HG03457 (cell line): ENCODE measurements around the gene DOK4.
A peak's percentile ranks its signal among the peaks of the same experiment; 100 is the strongest.
"Not testable (repeated sequence)": the region's sequence is repeated elsewhere in the genome, so short reads cannot be mapped to it uniquely, and the experiment has no call there.

Experiments used
- ATAC-seq: cut with Tn5 transposase; IDR thresholded peaks from one replicate; pipeline ENCODE4 v1.9.1; 2021; ENCODE audit warnings: moderate number of reproducible peaks; ENCODE audit not compliant: unreplicated experiment

DOK4 gene

DNA sequence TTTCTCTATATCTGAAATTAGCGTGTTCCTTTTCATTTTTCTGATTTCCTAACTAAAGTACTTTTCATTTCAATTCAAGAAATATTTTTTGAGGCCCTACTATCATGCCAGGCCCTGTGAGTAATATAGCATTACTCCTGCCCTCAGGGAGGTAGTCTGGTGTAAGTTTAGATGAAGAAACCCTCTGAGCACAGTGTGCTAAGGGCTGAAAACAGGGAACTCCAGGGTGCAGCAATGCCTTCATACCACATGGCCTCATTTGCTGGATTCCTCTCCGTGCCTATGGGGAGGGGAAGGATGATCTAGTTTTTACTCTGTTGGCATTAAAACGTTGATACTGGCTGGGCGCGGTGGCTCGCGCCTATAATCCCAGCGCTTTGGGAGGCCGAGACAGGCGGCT, 34.3 kb downstream of the DOK4 start:
- no peak for ATAC-seq

DNA sequence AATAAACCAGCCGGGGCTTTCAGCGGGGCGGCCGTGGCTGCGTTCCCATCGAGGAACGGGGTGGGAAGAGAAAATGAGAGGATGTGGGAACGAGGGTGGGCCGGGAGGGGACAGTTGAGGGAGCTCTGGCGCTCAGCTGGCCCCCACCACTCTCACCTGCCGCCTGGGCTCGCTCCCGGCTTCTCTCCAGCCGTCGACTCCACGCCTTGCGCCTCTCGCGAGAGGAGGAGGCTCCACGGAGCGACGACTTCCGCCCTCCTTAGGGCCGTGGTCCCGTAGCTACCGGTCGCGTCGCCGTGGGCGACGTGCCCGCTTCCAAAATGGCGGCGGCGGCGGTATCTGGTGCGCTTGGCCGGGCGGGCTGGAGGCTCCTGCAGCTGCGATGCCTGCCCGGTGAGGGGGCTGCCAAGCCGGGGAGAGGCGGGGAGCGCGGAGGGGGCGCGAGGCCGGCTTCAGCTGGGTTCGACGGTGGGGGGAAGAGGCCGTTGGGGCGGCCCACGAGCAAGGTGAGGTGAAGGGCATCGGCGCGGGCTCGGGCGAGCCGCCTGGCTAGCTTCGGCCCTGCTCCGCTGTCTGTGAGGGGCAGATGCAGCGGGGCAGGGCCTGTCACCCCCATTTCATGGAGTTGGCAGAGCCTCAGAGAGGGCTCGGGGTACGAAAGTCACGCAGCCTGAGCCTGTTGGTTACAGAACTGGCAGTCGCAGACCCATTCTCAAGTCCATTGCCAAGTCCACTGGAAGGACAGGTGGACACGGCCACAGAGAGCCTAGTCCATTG, 38.9 kb downstream of the DOK4 start, which contains the start of the genes CIAPIN1 and COQ9:
Gene CIAPIN1, minus strand, starts transcription at position 200 of the 777 bp plus-strand sequence. CDS start 6,457 bp downstream, outside the sequence.
Gene COQ9, plus strand, starts transcription at position 294 of the 777 bp plus-strand sequence. Its CDS starts 27 bp downstream, at position 321.
- peak; percentile 92 for ATAC-seq

DNA sequence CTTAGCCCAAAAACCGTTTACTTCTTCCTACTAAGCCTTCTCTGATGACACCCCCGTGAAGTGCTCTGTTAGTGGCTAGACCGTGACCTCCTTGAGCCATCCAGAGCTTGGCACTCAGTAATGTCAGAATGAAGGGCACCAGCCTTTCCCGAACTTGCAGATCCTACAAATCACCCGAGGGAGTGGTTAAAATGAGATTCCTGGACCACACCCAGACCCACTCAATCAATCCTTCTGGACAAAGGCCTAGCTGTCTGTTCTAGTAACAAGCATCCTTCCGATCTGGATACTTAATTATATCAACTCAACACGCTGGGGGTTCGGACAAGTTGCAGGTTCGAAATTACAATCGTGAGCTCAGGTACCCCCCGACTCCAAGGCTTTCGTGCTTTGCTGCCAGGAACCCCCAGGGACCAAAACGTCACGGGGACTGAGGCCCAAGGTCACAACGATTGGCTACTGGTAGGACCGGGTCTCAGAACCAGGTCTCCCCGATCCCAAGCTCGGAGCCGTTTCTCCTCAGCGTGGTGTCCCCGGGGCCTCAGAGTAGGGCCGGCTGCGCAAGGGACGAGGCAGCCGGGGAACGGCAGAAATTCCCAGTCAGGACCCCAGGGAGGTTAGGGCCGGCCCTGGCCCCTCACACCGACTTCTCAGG, 39.6 kb downstream of the DOK4 start:
- no peak for ATAC-seq

DNA sequence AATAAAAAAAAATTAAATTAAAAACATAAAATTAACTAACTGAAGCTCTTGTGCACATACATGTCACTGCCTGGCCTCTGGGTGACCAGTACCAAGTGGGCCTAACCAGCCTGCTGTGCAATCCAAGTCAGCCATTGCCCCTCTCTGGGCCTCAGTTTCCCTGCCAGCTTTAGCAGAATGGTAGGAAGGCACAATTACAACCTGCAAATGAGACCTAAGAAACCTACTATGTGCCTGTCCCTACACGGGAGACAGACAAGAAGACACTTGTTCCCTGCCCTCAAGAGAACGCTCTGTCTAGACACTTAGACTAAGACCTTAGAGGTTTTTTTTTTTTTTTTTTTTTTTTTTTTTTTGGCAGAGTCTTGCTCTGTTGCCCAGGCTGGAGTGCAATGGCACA, 40.8 kb downstream of the DOK4 start:
- no peak for ATAC-seq

DNA sequence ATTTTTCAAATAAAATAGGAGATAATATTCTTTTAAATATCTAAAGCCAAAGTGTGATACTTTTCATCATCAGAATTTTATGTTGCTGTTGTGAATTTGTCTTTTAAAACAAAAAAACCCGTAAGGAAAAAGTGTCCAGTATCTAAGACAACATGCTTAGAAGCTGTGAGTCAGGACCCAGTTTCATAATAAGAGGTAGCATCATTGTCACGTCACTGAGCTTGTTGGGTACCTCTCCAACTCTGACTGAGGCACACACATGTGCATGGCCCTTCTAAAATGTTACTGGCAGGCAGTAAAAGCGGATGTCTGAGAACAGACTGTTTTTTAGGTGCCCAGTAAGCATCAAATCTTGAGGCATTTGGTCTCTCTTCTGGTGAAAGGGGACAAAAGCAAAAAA, 41.6 kb downstream of the DOK4 start:
- ATAC-seq: no peak

DNA sequence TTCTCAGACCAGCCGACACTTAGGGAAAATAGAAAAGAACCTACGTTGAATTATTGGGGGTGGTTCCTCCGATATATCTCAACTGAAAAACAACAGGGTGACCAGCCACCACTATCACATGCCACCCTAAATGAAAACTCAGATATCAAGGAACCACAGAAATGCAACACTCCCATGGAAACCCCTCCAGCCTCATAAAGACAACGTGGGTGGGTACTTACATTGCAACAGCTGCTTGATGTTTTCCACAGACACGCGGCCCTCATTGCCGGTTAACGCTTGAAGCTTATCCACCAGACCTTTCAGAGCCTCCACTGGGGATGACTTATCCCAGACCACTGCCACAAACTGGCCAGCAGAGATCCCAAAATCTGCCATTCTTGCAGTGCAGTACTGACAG, 45.7 kb downstream of the DOK4 start:
- not testable (repeated sequence) for ATAC-seq

DNA sequence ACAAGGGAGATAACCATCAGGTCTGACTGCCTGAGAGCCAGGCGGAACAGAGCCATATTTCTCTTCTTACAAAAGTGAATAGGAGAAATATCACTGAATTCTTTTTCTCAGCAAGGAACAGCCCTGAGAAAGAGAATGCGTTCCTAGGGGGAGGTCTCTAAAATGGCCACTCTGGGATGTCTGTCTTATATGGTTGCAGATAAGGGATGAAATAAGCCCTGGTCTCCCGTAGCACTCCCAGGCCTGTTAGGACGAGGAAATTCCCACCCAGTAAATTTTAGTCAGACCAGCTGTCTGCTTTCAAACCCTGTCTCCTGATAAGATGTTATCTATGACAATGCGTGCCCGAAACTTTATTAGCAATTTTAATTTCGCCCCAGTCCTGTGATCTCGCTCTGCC, 46.3 kb downstream of the DOK4 start:
- ATAC-seq: not testable (repeated sequence)

DNA sequence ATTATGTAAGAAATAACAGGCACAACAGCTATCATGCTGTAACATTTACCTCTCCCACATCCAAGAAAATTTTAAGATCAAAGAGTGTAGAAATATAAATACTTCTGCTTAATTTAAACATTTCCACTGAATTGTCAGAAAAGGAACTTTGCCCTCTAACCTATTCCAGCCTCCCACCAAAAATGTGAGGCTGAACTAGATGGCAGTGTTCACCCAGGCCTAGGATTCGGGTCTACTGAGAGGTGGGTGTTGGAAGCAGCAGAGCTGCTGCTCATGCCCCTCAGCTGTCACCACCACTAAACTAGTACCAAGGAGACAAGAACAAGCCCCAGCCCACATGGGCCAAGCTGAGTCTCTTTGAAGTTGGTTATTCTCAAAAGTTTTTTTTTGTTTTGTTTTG, 50.5 kb downstream of the DOK4 start:
- no peak for ATAC-seq

DNA sequence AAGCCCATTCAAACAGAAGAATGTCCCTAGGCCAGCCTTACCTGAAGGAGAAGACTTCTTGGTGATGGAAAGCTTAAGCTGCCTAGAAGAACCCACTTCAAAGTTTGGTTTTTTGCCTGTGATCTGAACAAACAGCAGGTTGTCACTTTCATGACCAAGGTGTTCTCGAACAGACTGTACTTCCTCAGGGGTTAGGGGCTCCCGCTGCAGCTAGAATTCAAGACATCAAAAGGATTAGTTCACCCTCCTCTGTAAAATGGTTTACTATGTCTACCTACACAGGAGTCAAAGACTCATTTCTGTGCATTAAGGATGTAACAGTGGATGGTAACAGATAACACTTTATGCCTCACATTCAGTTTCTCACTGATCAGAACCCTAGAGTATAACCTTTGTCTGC, 52.3 kb downstream of the DOK4 start:
- no peak for ATAC-seq

- ATAC-seq: no peak
Measured at GRCh38 chr16:57432989-57433388, 53.3 kb downstream of the DOK4 start.

DNA sequence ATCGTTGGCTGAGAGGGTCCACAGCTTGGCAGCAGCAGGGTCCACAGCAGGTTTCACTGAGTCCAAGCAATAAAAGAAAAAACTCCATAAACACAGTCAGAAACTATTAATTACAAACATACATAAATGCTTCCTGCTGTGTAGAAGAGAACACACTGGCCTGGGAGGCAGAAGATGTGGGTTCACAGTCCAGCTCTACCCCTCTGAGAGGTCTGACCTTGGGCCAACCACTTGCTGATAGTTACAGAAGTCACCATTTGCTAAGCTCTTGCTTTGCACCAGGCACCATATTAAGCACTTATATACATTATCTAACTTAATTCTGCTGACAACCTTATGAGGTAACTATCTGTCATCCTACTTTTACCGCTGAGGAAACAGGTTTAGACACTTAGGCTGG, 53.8 kb downstream of the DOK4 start:
- no peak for ATAC-seq

- no peak for ATAC-seq
Measured at GRCh38 chr16:57430955-57431354, 55.3 kb downstream of the DOK4 start.

GRCh38 chr16:57427824-57428223, 58.5 kb downstream of the DOK4 start:
- no peak for ATAC-seq

GRCh38 chr16:57427307-57427706, 59.0 kb downstream of the DOK4 start:
- ATAC-seq: no peak

DNA sequence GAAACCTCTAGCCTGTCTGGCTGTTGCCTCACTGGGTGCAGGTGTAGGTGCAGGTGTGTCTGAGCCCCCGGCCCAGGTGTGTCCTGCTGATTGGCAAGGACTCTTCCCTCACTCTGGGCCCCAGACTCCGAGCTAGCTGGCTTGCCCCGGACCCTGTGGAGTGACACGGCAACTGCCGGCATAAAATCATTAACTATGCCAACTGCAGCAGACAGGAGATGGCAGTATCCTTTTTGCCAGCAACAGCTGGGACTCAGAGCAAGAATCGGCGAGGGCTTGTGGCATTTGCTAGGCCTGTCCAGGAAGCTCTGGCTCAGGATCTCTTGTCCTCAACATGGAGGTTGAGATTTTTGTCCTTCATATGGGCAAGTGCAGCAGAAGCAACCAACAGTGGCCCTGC, 59.9 kb downstream of the DOK4 start:
- ATAC-seq: no peak

GRCh38 chr16:57424583-57424982, 61.7 kb downstream of the DOK4 start:
- no peak for ATAC-seq

DNA sequence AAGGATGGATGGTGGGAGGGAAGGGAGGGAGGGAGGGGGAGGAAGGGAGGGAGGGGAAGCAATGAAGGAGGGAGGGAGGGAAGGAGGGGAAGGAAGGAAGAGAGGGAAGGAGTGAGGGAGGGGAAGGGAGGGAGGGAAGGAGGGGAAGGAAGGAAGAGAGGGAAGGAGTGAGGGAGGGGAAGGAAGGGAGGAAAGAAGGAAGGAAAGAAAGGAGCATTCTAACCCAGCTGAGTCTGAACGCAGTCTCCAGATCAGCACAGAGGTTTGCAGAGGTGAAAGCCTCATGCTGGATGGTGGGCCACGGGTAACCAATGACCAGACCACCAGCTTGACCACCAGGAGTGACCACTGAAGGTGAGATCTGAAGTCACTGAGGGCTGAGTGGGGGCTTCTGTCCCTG, 63.1 kb downstream of the DOK4 start:
- no peak for ATAC-seq

GRCh38 chr16:57422026-57422944, 64.0 kb downstream of the DOK4 start:
- ATAC-seq: no peak
